ENCODE results near the gene AHR. TPM values are rescaled to one million over a fixed set of nuclear protein-coding genes. Genes with fewer than 3 reads are reported as not detected.

The AHR gene
- total RNA-seq, 1 experiment from 2014 or later = 280 TPM

GRCh38 chr7:17384400-17384799 is 85.9 kb downstream of the AHR start:
- H3K9me3 Mint-ChIP-seq (ENCODE audit: low read depth, unreplicated experiment) = no peaks in the 10 kb centered on the region
- no peak for DNase-seq
- H3K27me3 Mint-ChIP-seq (ENCODE audit: unreplicated experiment) = no peaks in the 10 kb centered on the region
- H3K4me1 Mint-ChIP-seq (ENCODE audit: low read depth, unreplicated experiment) = peaks cover 54% of the 10 kb centered on the region
- intact Hi-C loops (cut with micrococcal nuclease; ENCODE audit: unreplicated experiment) = no loop called here
- TF ChIP-seq, protein P1, sequence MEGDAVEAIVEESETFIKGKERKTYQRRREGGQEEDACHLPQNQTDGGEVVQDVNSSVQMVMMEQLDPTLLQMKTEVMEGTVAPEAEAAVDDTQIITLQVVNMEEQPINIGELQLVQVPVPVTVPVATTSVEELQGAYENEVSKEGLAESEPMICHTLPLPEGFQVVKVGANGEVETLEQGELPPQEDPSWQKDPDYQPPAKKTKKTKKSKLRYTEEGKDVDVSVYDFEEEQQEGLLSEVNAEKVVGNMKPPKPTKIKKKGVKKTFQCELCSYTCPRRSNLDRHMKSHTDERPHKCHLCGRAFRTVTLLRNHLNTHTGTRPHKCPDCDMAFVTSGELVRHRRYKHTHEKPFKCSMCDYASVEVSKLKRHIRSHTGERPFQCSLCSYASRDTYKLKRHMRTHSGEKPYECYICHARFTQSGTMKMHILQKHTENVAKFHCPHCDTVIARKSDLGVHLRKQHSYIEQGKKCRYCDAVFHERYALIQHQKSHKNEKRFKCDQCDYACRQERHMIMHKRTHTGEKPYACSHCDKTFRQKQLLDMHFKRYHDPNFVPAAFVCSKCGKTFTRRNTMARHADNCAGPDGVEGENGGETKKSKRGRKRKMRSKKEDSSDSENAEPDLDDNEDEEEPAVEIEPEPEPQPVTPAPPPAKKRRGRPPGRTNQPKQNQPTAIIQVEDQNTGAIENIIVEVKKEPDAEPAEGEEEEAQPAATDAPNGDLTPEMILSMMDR (IDR thresholded peaks at IDR 0.05; ENCODE audit: unreplicated experiment) = no peak
- H3K4me3 Mint-ChIP-seq (ENCODE audit: low read depth, unreplicated experiment) = no peak overlapping the region
- no peak overlapping the region for H3K27ac Mint-ChIP-seq (ENCODE audit: unreplicated experiment)
- peaks cover 6% of the 10 kb centered on the region for H3K36me3 Mint-ChIP-seq (ENCODE audit: insufficient read depth, unreplicated experiment)
- no TSS peak for BruUV-seq (replicated peaks)
- CTCF ChIA-PET = interaction anchor here (0.7 kb wide), 1 partner anchor 141 kb away, joined by 3 read pairs; no protein-coding TSS in a partner anchor

- Mint-ChIP-seq H3K4me1 (ENCODE audit: low read depth, unreplicated experiment) (peaks cover 46% of the 10 kb centered on the region), H3K27ac (ENCODE audit: unreplicated experiment) (no peak overlapping the region), H3K36me3 (ENCODE audit: insufficient read depth, unreplicated experiment) (peaks cover 6% of the 10 kb centered on the region), H3K9me3 (ENCODE audit: low read depth, unreplicated experiment) (no peaks in the 10 kb centered on the region), H3K27me3 (ENCODE audit: unreplicated experiment) (no peaks in the 10 kb centered on the region), H3K4me3 (ENCODE audit: low read depth, unreplicated experiment) (no peak overlapping the region)
- no peak for DNase-seq
- CTCF ChIA-PET = no interaction called here
- TF ChIP-seq, protein P1 (IDR thresholded peaks at IDR 0.05; ENCODE audit: unreplicated experiment) = no peak
- intact Hi-C loops (cut with micrococcal nuclease; ENCODE audit: unreplicated experiment) = no loop called here
- BruUV-seq (replicated peaks) = no TSS peak
Observed at GRCh38 chr7:17385612-17386011, 87.2 kb downstream of the AHR start.

GRCh38 chr7:17390392-17390791 is 91.9 kb downstream of the AHR start:
- no peaks in the 10 kb centered on the region for H3K27me3 Mint-ChIP-seq (ENCODE audit: unreplicated experiment)
- H3K9me3 Mint-ChIP-seq (ENCODE audit: low read depth, unreplicated experiment) = peaks cover 6% of the 10 kb centered on the region
- no peak overlapping the region for H3K4me3 Mint-ChIP-seq (ENCODE audit: low read depth, unreplicated experiment)
- no peak overlapping the region for H3K27ac Mint-ChIP-seq (ENCODE audit: unreplicated experiment)
- DNase-seq = no peak
- CTCF ChIA-PET = interaction anchor here (0.6 kb wide), 1 partner anchor 133 kb away, joined by 3 read pairs; no protein-coding TSS in a partner anchor
- intact Hi-C loops (cut with micrococcal nuclease; ENCODE audit: unreplicated experiment) = no loop called here
- TF ChIP-seq, protein P1 (IDR thresholded peaks at IDR 0.05; ENCODE audit: unreplicated experiment) = no peak
- H3K4me1 Mint-ChIP-seq (ENCODE audit: low read depth, unreplicated experiment) = peaks cover 8% of the 10 kb centered on the region
- no TSS peak for BruUV-seq (replicated peaks)
- no peaks in the 10 kb centered on the region for H3K36me3 Mint-ChIP-seq (ENCODE audit: insufficient read depth, unreplicated experiment)

DNA sequence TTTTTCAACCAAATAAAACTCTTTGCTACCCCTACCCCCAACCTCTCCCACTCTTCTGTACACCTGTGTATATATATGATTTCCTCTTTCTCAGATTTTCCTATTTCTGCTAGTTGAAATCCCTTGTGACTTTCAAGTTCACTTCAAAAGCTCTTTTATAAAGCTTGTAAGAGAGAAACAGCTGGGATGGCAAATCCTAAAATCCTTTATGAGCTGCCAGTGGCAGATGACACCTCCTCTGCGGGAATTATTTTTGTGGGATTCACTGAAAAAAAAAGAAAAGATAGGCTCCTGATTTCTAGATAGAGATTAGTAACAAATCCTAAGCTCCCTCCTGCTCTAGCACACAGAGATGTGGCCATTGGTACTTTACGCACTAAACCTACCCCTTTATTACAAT is 92.9 kb downstream of the AHR start:
- Mint-ChIP-seq H3K27ac (ENCODE audit: unreplicated experiment) (no peak overlapping the region), H3K9me3 (ENCODE audit: low read depth, unreplicated experiment) (peaks cover 6% of the 10 kb centered on the region), H3K4me1 (ENCODE audit: low read depth, unreplicated experiment) (peaks cover 8% of the 10 kb centered on the region), H3K36me3 (ENCODE audit: insufficient read depth, unreplicated experiment) (no peaks in the 10 kb centered on the region), H3K27me3 (ENCODE audit: unreplicated experiment) (no peaks in the 10 kb centered on the region), H3K4me3 (ENCODE audit: low read depth, unreplicated experiment) (no peak overlapping the region)
- no peak for DNase-seq
- intact Hi-C loops (cut with micrococcal nuclease; ENCODE audit: unreplicated experiment) = no loop called here
- BruUV-seq (replicated peaks) = no TSS peak
- TF ChIP-seq, protein P1 (IDR thresholded peaks at IDR 0.05; ENCODE audit: unreplicated experiment) = no peak
- CTCF ChIA-PET = no interaction called here

Data from Calu3 (cell line).